HG03135 (cell line): ENCODE results near the gene KIF16B.
"Not testable (repeated sequence)": the region's sequence is repeated elsewhere in the genome, so short reads cannot be mapped to it uniquely, and the experiment has no call there.

ENCODE experiments used
- ATAC-seq: cut with Tn5 transposase; IDR thresholded peaks from one replicate; pipeline ENCODE4 v1.9.1; 2021; ENCODE audit warnings: mild to moderate bottlenecking, moderate library complexity; ENCODE audit not compliant: unreplicated experiment

Gene KIF16B

GRCh38 chr20:16590041-16590633 is 16.9 kb upstream of the KIF16B start:
- no peak for ATAC-seq

DNA sequence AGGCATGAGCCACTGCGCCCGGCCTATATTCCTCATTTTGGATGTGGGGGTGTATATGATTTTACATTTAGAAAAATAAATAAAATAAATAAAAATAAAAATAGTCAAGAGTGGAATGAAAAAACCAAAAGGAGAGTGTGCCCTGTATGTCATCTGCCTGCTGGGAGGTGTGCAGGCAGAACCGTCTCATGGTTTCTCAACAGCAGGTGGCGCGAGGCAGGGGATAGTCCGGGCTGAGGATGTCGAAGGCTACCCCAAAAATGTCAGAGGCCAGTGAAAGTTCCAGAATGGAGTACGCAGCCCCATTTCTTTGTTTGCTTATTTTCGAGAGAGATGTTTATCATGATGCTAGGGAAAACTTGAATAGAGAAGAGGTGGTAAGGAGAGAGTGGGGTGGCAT is 16.4 kb upstream of the KIF16B start:
- no peak for ATAC-seq

- no peak for ATAC-seq
These were observed 15.0 kb upstream of the KIF16B start for GRCh38 chr20:16588241-16588640.

GRCh38 chr20:16587066-16587465 is 13.8 kb upstream of the KIF16B start:
- ATAC-seq = no peak

DNA sequence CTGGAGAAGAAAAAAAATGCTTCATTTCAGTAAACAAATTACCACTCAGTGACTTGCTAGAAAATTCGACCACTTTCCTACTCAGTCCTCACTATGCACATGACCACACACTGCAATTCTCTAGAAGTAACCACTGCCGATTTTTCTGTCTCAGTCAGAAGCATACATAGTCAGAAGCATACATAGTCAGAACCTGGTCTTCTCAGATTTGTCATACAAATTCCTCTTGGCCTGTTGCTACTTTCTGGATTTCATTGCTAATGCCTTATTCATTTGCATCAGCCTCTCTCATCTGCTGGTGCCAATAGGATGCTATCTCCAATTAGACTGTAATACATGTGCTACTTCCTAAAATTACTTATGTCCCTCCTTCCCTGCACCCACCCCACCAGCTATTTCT is 10.2 kb upstream of the KIF16B start:
- no peak for ATAC-seq

DNA sequence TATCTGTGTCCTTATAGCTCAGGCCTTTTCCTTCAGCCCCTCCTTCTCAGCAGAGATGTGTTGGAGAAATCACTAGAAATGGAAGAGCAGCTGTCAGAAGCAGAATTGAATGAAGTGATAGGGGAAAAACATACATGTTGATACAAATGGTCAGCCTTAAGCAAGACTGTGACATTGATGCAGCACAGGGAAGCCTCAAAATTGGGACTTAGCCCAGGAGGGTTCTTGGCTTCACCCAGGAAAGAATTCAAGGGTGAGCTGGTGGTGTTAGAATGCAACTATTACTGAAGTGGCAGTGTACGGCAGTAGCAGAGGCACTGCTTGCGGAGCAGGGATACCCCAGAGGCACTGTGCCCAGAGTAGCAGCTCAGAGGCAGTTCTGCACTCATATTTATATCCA is 8.0 kb upstream of the KIF16B start:
- ATAC-seq = no peak

GRCh38 chr20:16580620-16581019 is 7.4 kb upstream of the KIF16B start:
- ATAC-seq = no peak

DNA sequence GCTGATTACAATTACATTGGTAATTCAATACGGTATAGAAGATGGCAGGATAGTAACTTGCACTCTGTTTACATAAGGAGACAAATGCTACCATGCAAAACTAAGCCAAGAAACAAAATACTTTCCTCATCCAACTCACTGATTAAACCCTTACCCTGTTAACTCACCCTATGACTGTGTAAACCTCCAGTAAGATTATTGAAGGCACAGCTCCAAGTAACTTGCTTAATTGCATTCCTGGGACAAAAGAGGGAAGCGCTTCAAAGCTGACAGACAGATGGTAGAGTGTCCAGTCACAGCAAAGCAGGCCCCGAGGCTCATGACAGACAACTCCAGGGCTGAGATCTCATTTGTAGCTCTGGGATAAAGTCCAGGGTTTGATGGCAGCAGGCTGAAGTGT is 6.9 kb upstream of the KIF16B start:
- ATAC-seq = no peak

- no peak for ATAC-seq
These were observed 3.0 kb upstream of the KIF16B start for GRCh38 chr20:16576219-16576618.

DNA sequence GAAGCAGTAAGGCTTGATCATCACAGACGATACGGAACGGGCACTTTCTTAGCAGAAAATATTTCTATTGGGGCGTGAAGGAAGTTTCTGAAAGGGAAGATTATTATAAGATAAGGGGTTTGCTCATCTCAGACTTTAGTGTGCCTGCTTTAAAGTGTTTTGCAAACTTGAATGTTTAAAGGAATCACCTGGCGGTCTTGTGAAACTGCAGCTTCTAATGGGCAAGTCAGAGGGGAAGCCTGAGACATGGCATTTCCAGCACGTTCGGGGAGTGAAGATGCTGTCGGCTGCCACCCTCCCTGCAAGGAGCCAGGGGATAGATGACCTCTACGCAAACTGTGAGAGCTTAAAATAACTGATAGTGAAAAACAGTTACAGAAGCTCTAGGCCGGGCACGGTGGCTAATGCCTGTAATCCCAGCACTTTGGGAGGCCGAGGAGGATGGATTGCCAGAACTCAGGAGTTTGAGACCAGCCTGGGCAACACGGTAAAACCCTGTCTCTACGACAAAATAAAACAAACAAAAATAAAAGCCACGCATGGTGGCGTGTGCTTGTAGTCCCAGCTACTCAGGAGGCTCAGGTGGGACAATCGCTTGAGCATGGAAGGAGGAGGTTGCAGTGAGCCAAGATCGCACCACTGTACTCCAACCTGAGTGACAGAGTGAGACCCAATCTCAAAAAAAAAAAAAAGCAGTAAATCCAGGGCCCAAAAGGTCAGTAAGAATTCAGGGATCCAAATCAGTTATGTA is 2.3 kb upstream of the KIF16B start:
- ATAC-seq = peak; percentile 1

DNA sequence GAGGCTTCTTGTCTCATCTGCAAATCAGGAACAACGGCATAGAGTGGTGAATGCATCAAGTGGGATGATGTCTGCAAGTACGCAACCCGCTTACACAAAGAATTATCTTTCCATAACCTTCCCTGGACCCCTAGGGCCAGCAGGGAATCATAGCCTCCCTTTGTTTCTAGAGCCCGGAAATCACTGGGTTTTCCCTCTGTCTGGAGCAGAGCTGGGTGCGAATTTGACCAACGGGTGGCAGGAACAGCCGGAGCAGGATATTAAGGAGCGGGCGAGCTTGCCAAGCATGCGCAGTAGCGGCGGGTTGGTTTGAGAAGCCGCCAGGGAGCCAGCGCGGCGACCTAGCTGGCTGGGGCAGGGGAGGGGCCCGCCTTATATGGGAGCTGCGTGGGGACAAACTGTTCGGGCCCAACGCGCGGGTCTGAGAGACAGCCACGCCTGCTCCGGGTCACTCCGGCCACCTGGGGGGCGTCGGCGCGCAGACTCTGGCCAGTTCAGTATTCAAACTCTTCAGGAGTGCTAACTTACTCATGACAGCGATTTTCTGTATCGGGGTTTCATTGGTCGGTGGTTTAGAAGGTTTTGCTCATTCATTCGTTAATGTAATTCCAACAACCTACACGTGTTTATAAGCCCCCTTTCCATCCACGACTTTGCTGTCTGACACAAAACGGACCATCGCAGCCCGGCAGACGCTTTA is 1.6 kb upstream of the KIF16B start:
- ATAC-seq = peak; percentile 69

- ATAC-seq = no peak
These were observed 1.9 kb downstream of the KIF16B start for GRCh38 chr20:16571333-16571732.

GRCh38 chr20:16569246-16570153 is 3.7 kb downstream of the KIF16B start:
- ATAC-seq = no peak

- no peak for ATAC-seq
These were observed 7.2 kb downstream of the KIF16B start for GRCh38 chr20:16566080-16566479.

GRCh38 chr20:16564079-16564478 is 9.2 kb downstream of the KIF16B start:
- ATAC-seq = not testable (repeated sequence)

- no peak for ATAC-seq
These were observed 10.0 kb downstream of the KIF16B start for GRCh38 chr20:16563066-16563806.

- no peak for ATAC-seq
These were observed 11.0 kb downstream of the KIF16B start for GRCh38 chr20:16562259-16562658.

- no peak for ATAC-seq
These were observed 12.6 kb downstream of the KIF16B start for GRCh38 chr20:16560661-16561060.

DNA sequence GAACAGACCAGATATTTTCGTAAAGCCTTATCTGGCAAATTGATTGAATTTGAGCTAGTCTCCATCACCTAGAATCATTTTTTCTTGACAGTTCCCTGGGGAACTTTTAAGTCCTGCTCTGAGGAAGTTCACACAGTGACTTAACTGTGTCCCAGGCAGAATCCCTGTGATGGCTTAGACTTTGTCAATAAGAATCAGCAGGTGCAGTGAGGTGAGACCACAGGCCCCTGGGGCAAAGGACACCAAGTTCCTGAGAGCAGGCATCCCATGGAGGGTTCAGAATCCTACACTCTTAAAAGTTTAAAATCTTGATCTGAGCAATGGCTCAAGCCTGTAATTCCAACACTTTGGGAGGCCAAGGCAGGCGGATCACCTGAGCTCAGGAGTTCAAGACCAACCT is 13.0 kb downstream of the KIF16B start:
- ATAC-seq = no peak

DNA sequence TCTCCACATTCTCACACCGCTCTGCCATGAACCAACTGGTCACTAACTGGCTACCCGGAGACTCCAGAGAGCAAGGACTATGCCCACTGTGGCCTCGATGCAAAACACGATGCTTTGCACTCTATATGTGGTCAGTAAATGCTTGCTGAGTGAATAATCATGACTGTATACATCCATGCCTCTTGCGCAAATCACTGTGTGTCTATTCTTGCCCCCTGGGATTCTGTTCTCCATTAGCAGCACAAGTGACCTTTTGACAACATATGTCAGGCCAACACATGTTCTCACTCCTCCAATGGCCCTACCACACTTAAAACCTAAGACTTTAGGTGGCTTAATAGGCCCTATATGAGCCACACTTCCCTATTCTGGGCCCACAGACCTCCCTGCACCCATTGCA is 16.9 kb downstream of the KIF16B start:
- no peak for ATAC-seq
